Colonic mucosa (tissue), 4 donors: Measurements from ENCODE around the gene TRABD2B. TPM values are rescaled to one million over a fixed set of nuclear protein-coding genes. Genes with fewer than 3 reads are reported as not detected.

ENCODE experiments used
- DNase-seq: peaks from one replicate; pipeline ENCODE4 v3.0.0-alpha.2; 2020
- H3K27ac ChIP-seq: fragments of 200-600 bp; one replicate; pipeline ENCODE4 v1.8.0; 2021
- H3K27me3 ChIP-seq: fragments of 200-600 bp; one replicate; pipeline ENCODE4 v1.8.0; 2021
- H3K36me3 ChIP-seq: fragments of 200-600 bp; one replicate; pipeline ENCODE4 v1.8.0; 2021
- H3K4me1 ChIP-seq: fragments of 200-600 bp; one replicate; pipeline ENCODE4 v1.8.0; 2021; ENCODE audit warnings: mild to moderate bottlenecking
- H3K4me3 ChIP-seq: fragments of 200-600 bp; one replicate; pipeline ENCODE4 v1.8.0; 2021
- H3K9ac ChIP-seq, 2 donors: one replicate each; pipeline ENCODE4 v1.7.0; 2013; ENCODE audit warnings: control low read depth in 2 of 2, low read depth in 2 of 2, low read length in 2 of 2
- H3K9me3 ChIP-seq: fragments of 200-600 bp; one replicate; pipeline ENCODE4 v1.8.0; 2021
- CTCF ChIP-seq: fragments of 200-600 bp; IDR thresholded peaks from one replicate; pipeline ENCODE4 v1.8.0; 2022; ENCODE audit warnings: antibody characterized with exemption, mild to moderate bottlenecking
- intact Hi-C: fragments of 100-400 bp; cut with DNase I; formaldehyde crosslinking; loops from one replicate; pipeline ENCODE4 v1.14.1; 2022
- total RNA-seq, 2 donors: library from RNA; stranded (reverse); fragmentation: NEBNext Ultra II Directional in 1 of 2; extraction: Animal tissue kit (Norgen Biotek cat#: 25700) in 1 of 2; gene quantifications; one replicate each; pipeline ENCODE4 v1.2.1, GENCODE V29; 2021
- donor health status: healthy.
- donor health status: DM: no; HTN: no; CAD: no.
- donor health status: DM: no; HTN: no; CAD: no.

Gene TRABD2B
- total RNA-seq, 2 donors from 2014 or later: 0.42 to 0.77 TPM

- H3K9ac ChIP-seq: no peak overlapping the region
- no peaks in the 10 kb centered on the region for H3K36me3 ChIP-seq
- H3K27ac ChIP-seq: no peak overlapping the region
- H3K27me3 ChIP-seq: no peaks in the 10 kb centered on the region
- intact Hi-C loops: no loop called here
- peaks cover 7% of the 10 kb centered on the region for H3K4me1 ChIP-seq
- TF ChIP-seq CTCF: no peak
- no peaks in the 10 kb centered on the region for H3K9me3 ChIP-seq
- H3K4me3 ChIP-seq: no peak overlapping the region
- no peak for DNase-seq
These were observed 155.8 kb downstream of the TRABD2B start for GRCh38 chr1:47841356-47841755.

GRCh38 chr1:47840393-47841190 is 156.6 kb downstream of the TRABD2B start:
- Histone ChIP-seq H3K9me3 (no peaks in the 10 kb centered on the region), H3K27ac (no peak overlapping the region), H3K27me3 (no peaks in the 10 kb centered on the region), H3K4me3 (no peak overlapping the region), H3K36me3 (no peaks in the 10 kb centered on the region), H3K4me1 (peaks cover 7% of the 10 kb centered on the region), H3K9ac (no peak overlapping the region)
- intact Hi-C loops: no loop called here
- DNase-seq: no peak
- no peak for TF ChIP-seq CTCF

- no peak for TF ChIP-seq CTCF
- Histone ChIP-seq H3K36me3 (no peaks in the 10 kb centered on the region), H3K9me3 (no peaks in the 10 kb centered on the region), H3K27ac (no peak overlapping the region), H3K4me1 (peaks cover 7% of the 10 kb centered on the region), H3K4me3 (no peak overlapping the region), H3K27me3 (no peaks in the 10 kb centered on the region), H3K9ac (no peak overlapping the region)
- peak; percentile 53 for DNase-seq
- intact Hi-C loops: no loop called here
These were observed 157.8 kb downstream of the TRABD2B start for GRCh38 chr1:47839433-47839760.

GRCh38 chr1:47838562-47839432 is 158.4 kb downstream of the TRABD2B start:
- intact Hi-C loops: no loop called here
- Histone ChIP-seq H3K4me1 (peaks cover 7% of the 10 kb centered on the region), H3K36me3 (no peaks in the 10 kb centered on the region), H3K27ac (peak overlapping the region; percentile 70), H3K4me3 (no peak overlapping the region), H3K9ac (no peak overlapping the region), H3K9me3 (no peaks in the 10 kb centered on the region), H3K27me3 (no peaks in the 10 kb centered on the region)
- DNase-seq: peak; percentile 63
- no peak for TF ChIP-seq CTCF

- H3K9ac ChIP-seq: peak overlapping the region in 1 of 2 donors; percentile 4
- no peaks in the 10 kb centered on the region for H3K36me3 ChIP-seq
- H3K4me1 ChIP-seq: peaks cover 7% of the 10 kb centered on the region
- H3K4me3 ChIP-seq: no peak overlapping the region
- DNase-seq: peak; percentile 82
- TF ChIP-seq CTCF: no peak
- no peaks in the 10 kb centered on the region for H3K9me3 ChIP-seq
- H3K27me3 ChIP-seq: no peaks in the 10 kb centered on the region
- intact Hi-C loops: no loop called here
- peak overlapping the region; percentile 70 for H3K27ac ChIP-seq
These were observed 159.2 kb downstream of the TRABD2B start for GRCh38 chr1:47837866-47838561.
